Testis (tissue), 2 donors: ENCODE results near the gene KIF3B.

Experiments
- CTCF ChIP-seq, 3 experiments: fragments of 450-650 bp in 2 of 3; fragments of 200-600 bp in 1 of 3; sonication (generic) in 1 of 3; IDR thresholded peaks; one replicate each; pipeline ENCODE4 v1.5.1; 2016 to 2019; ENCODE audit warnings: antibody characterized with exemption in 3 of 3, mild to moderate bottlenecking in 2 of 3, moderate library complexity in 1 of 3
- POLR2A ChIP-seq: fragments of 450-650 bp; IDR thresholded peaks from one replicate; pipeline ENCODE4 v1.6.1; 2017; ENCODE audit warnings: antibody characterized with exemption, mild to moderate bottlenecking, moderate library complexity

DNA sequence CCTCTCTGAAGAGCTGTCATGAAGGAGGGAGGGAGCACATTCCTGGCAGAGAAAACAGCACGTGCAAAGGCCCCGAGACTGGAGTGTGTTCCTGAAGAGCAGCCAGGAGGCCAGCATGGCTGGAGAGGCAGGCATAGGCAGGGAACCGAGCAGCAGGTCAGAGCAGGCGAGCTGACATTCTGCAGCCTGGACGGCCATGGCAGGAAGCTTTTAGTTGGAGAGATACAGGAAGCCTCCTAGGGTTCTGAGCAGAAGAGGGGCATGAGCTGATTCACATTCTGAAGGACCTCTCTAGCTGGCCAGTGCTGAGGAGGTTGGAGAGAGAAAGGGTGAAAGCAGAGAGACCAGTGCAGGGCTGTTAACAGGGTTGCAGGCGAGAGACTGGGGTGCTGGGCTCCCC is 40.0 kb upstream of the KIF3B start:
- TF ChIP-seq CTCF (IDR thresholded peaks at IDR 0.05): no peak
- TF ChIP-seq POLR2A: no peak
